PC-9 (cell line): ENCODE data around the gene MAN2A2. TPM values are rescaled to one million over a fixed set of nuclear protein-coding genes. Genes with fewer than 3 reads are reported as not detected.

Experiments
- BruUV-seq: library from RNA; stranded (reverse); fragments of 400-500 nt; replicated peaks from 2 replicates; lab custom pipeline; 2021; lab: Mats Ljungman, UMichigan
- CTCF ChIA-PET: fragments of 300-600 bp; sonication (Branson Sonifier 250); formaldehyde crosslinking; loops from one replicate; lab custom pipeline; 2022; ENCODE audit warnings: antibody characterized with exemption; lab: Charles Lee
- POLR2A ChIA-PET: fragments of 300-600 bp; sonication (Branson Sonifier 250); formaldehyde crosslinking; loops from one replicate; lab custom pipeline; 2022; ENCODE audit warnings: antibody characterized with exemption; ENCODE audit not compliant: unreplicated experiment; lab: Charles Lee
- DNase-seq, 2 experiments: peaks; one replicate each; pipeline versions ENCODE4 v3.0.0 to v3.0.0-alpha.2; 2015 to 2022; ENCODE audit warnings: mixed read lengths in 1 of 2
- H2AFZ ChIP-seq: fragments of 200-600 bp; sonication (generic); 2 replicates; pipeline ENCODE4 v1.8.1; 2017; ENCODE audit warnings: antibody characterized with exemption
- H3F3A ChIP-seq: fragments of 200-600 bp; sonication (generic); 2 replicates; pipeline ENCODE4 v1.8.1; 2017; ENCODE audit warnings: antibody characterized with exemption, mild to moderate bottlenecking, low read depth; ENCODE audit not compliant: insufficient read depth
- H3K27ac ChIP-seq: fragments of 200-600 bp; sonication (generic); 2 replicates; pipeline ENCODE4 v1.6.1; 2016; ENCODE audit warnings: mixed run types
- H3K27me3 ChIP-seq: fragments of 200-600 bp; sonication (generic); 2 replicates; pipeline ENCODE4 v1.6.1; 2016; ENCODE audit warnings: low read depth, mixed run types; ENCODE audit not compliant: insufficient read depth
- H3K36me3 ChIP-seq: fragments of 200-600 bp; sonication (generic); 2 replicates; pipeline ENCODE4 v1.6.1; 2016; ENCODE audit warnings: low read depth, mixed run types
- H3K4me1 ChIP-seq: fragments of 200-600 bp; sonication (generic); replicated peaks from 2 replicates; pipeline ENCODE4 v1.6.1; 2016; ENCODE audit warnings: mixed run types; ENCODE audit not compliant: insufficient read depth
- H3K4me2 ChIP-seq: fragments of 200-600 bp; sonication (generic); 2 replicates; pipeline ENCODE4 v1.6.1; 2017; ENCODE audit warnings: mixed run types
- H3K4me3 ChIP-seq: fragments of 200-600 bp; sonication (generic); 2 replicates; pipeline ENCODE4 v1.6.1; 2016; ENCODE audit warnings: mixed run types
- H3K79me2 ChIP-seq: fragments of 200-600 bp; sonication (generic); 2 replicates; pipeline ENCODE4 v1.6.1; 2017; ENCODE audit warnings: low read depth, mixed run types
- H3K9me2 ChIP-seq: fragments of 200-600 bp; sonication (generic); 2 replicates; pipeline ENCODE4 v1.8.1; 2017; ENCODE audit warnings: mild to moderate bottlenecking; ENCODE audit not compliant: insufficient read depth
- H3K9me3 ChIP-seq: fragments of 200-600 bp; sonication (generic); 2 replicates; pipeline ENCODE4 v1.8.1; 2016; ENCODE audit warnings: low read depth; ENCODE audit not compliant: insufficient read depth
- H4K20me1 ChIP-seq: fragments of 200-600 bp; sonication (generic); 2 replicates; pipeline ENCODE4 v1.8.1; 2017; ENCODE audit not compliant: insufficient read depth
- CTCF ChIP-seq: fragments of 200-600 bp; sonication (generic); conservative IDR thresholded peaks from 2 replicates; pipeline ENCODE4 v1.6.1; 2017; ENCODE audit warnings: mixed run types, antibody characterized with exemption, mild to moderate bottlenecking, moderate library complexity
- EZH2 ChIP-seq: fragments of 200-600 bp; sonication (generic); IDR thresholded peaks from 2 replicates; pipeline ENCODE4 v1.8.0; 2017; ENCODE audit warnings: antibody characterized with exemption, low read depth
- intact Hi-C: fragments of 100-400 bp; cut with micrococcal nuclease; formaldehyde crosslinking; loops from one replicate; pipeline ENCODE4 v1.10.0; 2022; ENCODE audit not compliant: unreplicated experiment
- total RNA-seq: library from RNA; stranded (reverse); gene quantifications from 2 replicates; pipeline ENCODE4 v1.2.3, GENCODE V29; 2021

The MAN2A2 gene
- total RNA-seq, 1 experiment from 2014 or later = 27.1 TPM

DNA sequence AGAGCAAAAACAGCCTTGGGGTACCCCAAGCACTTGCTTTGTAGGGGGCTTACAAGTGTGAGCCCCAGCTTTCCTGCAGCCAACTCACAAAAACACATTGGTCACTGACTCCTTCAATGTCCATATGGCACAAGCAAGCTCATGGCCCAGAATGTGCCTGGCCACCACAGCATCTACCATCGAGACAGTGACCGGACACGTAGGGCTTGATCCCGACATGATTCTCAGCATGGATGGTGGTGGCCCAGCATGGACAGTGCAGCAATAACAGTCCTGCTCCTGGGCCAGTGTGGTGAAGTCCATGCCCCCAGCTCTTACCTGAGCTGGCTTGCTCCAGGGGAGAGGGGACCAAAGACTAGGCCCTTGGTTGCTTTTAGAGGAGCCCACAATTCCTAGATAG is 37.9 kb downstream of the MAN2A2 start:
- Histone ChIP-seq H3F3A (peaks cover 2% of the 10 kb centered on the region; the same call in 1 of the 2 replicates), H3K36me3 (peaks cover 9% of the 10 kb centered on the region; the same call in 1 of the 2 replicates), H3K27me3 (no peaks in the 10 kb centered on the region), H3K4me1 (peaks cover 2% of the 10 kb centered on the region; the same call in 1 of the 2 replicates), H2AFZ (no peak overlapping the region), H3K9me2 (no peaks in the 10 kb centered on the region), H3K79me2 (peaks cover 4% of the 10 kb centered on the region; the same call in 1 of the 2 replicates), H3K4me3 (no peak overlapping the region), H3K4me2 (no peak overlapping the region), H3K9me3 (no peaks in the 10 kb centered on the region), H3K27ac (no peak overlapping the region), H4K20me1 (no peaks in the 10 kb centered on the region)
- TF ChIP-seq CTCF (no peak), EZH2 (no peak)
- DNase-seq = no peak
- no TSS peak for BruUV-seq
- POLR2A ChIA-PET = no interaction called here
- CTCF ChIA-PET = no interaction called here
- intact Hi-C loops = no loop called here

DNA sequence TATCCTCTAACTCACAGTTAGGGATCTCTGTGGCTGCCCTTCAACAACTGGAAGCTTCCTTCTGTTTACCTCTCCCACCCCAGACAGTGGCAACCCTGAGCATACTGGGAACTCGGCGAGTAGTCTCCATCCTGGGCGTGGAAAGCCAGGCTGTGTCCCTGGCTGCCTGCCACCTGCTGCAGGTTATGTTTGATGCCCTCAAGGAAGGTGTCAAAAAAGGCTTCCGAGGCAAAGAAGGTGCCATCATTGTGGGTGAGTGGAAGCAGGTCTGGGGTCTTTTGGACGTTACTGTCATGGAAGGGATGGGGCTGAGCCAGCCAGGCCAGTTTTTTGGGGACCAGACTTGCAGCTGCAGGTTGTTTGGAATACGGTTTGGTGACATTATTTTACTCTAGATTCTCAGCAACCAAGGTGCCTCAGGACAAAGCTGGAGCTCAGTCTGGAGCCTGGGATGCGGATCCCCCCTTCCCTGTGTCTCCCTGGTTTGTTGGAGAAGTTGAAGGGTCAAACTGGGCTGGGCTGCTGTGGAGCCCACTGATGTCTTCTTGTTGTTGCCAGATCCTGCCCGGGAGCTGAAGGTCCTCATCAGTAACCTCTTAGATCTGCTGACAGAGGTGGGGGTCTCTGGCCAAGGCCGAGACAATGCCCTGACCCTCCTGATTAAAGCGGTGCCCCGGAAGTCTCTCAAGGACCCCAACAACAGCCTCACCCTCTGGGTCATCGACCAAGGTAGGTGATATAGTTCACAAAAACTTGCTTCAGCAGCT is 39.4 kb downstream of the MAN2A2 start:
- CTCF ChIA-PET = interaction anchor here (1.0 kb wide), 1 partner anchor 8 kb away, joined by 12 read pairs; the partner anchor contains the start of gene UNC45A
- Histone ChIP-seq H3K9me2 (no peaks in the 10 kb centered on the region), H3K4me2 (no peak overlapping the region), H3K27me3 (no peaks in the 10 kb centered on the region), H3K79me2 (no peaks in the 10 kb centered on the region), H3K27ac (no peak overlapping the region), H3F3A (no peaks in the 10 kb centered on the region), H3K36me3 (peaks cover 9% of the 10 kb centered on the region; the same call in 1 of the 2 replicates), H3K4me3 (no peak overlapping the region), H3K4me1 (no peaks in the 10 kb centered on the region), H2AFZ (no peak overlapping the region), H4K20me1 (no peaks in the 10 kb centered on the region), H3K9me3 (no peaks in the 10 kb centered on the region)
- intact Hi-C loops = no loop called here
- POLR2A ChIA-PET = no interaction called here
- TF ChIP-seq EZH2 = no peak
- TF ChIP-seq CTCF = no peak
- no TSS peak for BruUV-seq
- DNase-seq = no peak

GRCh38 chr15:90945091-90945490 is 42.0 kb downstream of the MAN2A2 start:
- POLR2A ChIA-PET = no interaction called here
- Histone ChIP-seq H3F3A (no peaks in the 10 kb centered on the region), H2AFZ (no peak overlapping the region), H3K9me2 (no peaks in the 10 kb centered on the region), H3K79me2 (no peaks in the 10 kb centered on the region), H3K9me3 (no peaks in the 10 kb centered on the region), H3K27me3 (no peaks in the 10 kb centered on the region), H3K36me3 (peaks cover 9% of the 10 kb centered on the region), H4K20me1 (no peaks in the 10 kb centered on the region), H3K27ac (no peak overlapping the region), H3K4me3 (no peak overlapping the region), H3K4me1 (peaks cover 6% of the 10 kb centered on the region; the same call in 1 of the 2 replicates), H3K4me2 (no peak overlapping the region)
- BruUV-seq = no TSS peak
- intact Hi-C loops = no loop called here
- TF ChIP-seq EZH2 (no peak), CTCF (no peak)
- CTCF ChIA-PET = no interaction called here
- no peak for DNase-seq
